HG03342 (cell line): ENCODE results near the gene REEP5.
"Not testable (repeated sequence)": the region's sequence is repeated elsewhere in the genome, so short reads cannot be mapped to it uniquely, and the experiment has no call there.

ENCODE experiments used
- ATAC-seq: cut with Tn5 transposase; IDR thresholded peaks from one replicate; pipeline ENCODE4 v1.9.1; 2021; ENCODE audit warnings: mild to moderate bottlenecking, moderate library complexity; ENCODE audit not compliant: unreplicated experiment

The REEP5 gene

GRCh38 chr5:112892776-112893175 is 29.3 kb downstream of the REEP5 start:
- ATAC-seq = no peak

GRCh38 chr5:112892066-112892465 is 30.0 kb downstream of the REEP5 start:
- ATAC-seq = not testable (repeated sequence)

GRCh38 chr5:112886975-112887374 is 35.1 kb downstream of the REEP5 start:
- ATAC-seq = no peak

- no peak for ATAC-seq
These were observed 37.0 kb downstream of the REEP5 start for GRCh38 chr5:112885001-112885400.

GRCh38 chr5:112883192-112883591 is 38.8 kb downstream of the REEP5 start:
- ATAC-seq = no peak

GRCh38 chr5:112880219-112880964 is 41.6 kb downstream of the REEP5 start:
- ATAC-seq = no peak

- ATAC-seq = peak; percentile 67
These were observed 43.3 kb downstream of the REEP5 start for GRCh38 chr5:112878760-112879159.

DNA sequence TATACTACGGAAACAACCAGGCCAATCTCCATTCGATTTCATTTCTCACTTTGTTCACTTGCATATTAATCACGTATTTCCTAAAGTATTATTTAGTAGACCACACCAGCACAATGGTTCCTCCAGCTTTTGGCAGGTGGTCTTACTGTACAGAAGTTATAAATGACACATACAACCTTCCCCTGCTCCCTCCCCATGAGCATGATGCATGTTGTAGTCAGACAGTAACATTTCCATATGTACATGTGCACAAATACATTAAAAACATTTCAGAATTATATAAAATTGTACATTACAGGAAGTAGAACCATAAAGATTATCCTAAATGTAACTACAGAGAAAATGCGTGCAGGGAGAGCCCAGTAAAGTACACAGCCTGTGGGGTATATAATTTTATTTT is 43.9 kb downstream of the REEP5 start:
- ATAC-seq = no peak

GRCh38 chr5:112876362-112876761 is 45.7 kb downstream of the REEP5 start:
- no peak for ATAC-seq

GRCh38 chr5:112870966-112871365 is 51.1 kb downstream of the REEP5 start:
- ATAC-seq = no peak

DNA sequence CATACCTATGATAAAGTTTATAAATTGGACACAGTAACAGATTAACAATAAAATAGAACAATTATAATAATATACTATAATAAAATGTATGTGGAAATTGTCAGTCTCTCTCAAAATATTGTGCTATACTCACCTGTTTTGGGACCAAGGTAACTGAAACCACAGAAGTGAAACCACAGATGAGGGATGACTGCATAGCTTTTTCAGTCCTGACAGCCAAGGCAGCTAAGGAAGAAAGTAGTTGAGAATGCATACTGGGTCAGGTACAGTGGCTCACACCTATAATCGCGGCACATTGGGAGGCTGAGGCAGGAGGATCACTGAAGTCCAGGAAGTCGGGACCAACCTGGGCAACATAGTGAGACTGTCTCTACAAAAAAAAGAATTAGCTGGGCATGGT is 52.1 kb downstream of the REEP5 start:
- ATAC-seq = peak; percentile 69

GRCh38 chr5:112867411-112867810 is 54.6 kb downstream of the REEP5 start:
- no peak for ATAC-seq

- no peak for ATAC-seq
These were observed 55.3 kb downstream of the REEP5 start for GRCh38 chr5:112866739-112867138.

- ATAC-seq = no peak
These were observed 56.9 kb downstream of the REEP5 start for GRCh38 chr5:112865128-112865527.

- no peak for ATAC-seq
These were observed 58.5 kb downstream of the REEP5 start for GRCh38 chr5:112863549-112863948.

- no peak for ATAC-seq
These were observed 59.9 kb downstream of the REEP5 start for GRCh38 chr5:112862085-112862484.

DNA sequence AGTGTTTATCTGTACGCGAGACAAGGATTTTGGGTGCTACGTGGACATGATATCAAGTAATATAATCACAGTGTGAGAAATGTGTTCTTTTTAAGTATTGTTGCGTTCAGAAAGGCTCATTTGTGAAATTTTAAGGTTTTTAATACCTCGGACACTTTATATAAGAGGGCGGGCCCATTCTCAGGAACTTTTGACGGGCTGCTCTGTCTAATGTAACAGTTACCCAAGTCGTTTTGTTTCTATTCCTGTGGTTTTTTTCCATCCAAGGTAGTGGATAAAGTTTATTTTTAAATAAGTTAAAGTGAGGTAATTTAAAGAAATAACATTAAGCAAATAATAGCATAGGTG is 60.4 kb downstream of the REEP5 start:
- no peak for ATAC-seq

DNA sequence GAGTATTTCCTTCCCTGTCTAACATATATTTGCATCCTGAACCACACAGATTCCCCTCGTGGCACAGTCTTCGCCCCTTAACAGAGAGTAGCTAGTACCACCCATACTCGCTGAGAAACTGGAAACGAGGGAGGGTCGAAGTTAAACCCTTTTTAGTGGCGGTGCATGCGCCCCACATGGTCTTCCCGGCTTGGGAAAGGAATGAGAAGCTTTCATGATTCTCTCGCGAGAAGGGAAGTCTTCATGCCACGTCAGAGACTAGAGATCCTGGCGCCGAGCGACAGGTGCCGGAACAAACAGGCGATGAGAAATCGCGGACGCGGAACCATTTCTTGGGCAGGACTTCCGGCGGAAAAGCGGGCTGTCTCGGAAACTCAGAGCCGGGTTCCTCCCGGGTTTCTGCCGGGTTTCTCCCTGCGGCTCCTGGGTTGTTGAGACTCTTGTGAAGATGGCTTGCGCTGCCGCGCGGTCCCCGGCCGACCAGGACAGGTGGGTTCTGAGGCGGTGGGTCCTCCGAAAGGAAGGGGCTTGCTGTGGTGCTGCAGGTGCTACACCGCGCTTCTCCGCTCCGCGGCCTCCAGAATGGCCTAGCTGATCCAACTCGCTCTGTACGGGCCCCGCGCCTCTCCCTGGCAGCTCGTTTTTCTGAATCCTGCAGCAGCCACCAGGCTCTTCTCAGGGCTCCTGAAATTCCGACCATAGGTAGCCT is 60.9 kb downstream of the REEP5 start, which contains the start of gene SRP19:
Gene SRP19, plus strand, starts transcription at position 359 of the 709 bp plus-strand sequence. Its CDS starts 90 bp downstream, at position 449.
- ATAC-seq = peak; percentile 99

DNA sequence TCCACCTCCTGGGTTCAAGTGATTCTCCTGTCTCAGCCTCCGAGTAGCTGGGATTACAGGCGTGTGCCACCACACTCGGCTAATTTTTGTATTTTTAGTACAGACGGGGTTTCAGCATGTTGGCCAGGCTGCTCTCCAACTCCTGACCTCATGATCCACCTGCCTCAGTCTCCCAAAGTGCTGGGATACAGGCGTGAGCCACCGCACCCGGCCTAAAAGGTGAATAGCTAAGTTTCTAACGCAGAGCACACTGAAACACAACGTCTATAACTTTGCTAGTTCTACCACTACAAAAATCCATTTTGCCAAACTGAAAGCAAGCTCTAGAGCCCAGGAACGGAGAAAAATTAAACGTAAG is 61.5 kb downstream of the REEP5 start:
- not testable (repeated sequence) for ATAC-seq

DNA sequence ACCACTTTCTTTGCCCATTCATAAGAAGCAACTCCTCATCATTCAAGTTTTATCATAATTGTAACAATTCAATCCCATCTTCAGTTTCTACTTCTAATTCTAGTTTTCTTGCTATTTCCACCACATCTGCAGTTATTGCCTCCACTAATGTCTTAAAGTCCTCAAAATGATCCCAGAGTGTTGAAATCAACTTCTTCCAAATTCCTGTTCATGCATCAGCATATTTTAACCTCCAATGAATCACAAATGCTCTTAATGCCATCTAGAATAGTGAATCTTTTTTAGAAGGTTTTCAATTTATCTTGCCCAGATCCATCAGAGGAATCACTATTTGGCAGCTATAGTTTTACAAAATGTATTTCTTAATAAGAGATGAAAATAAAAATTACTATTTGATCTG is 64.2 kb downstream of the REEP5 start:
- ATAC-seq = no peak

DNA sequence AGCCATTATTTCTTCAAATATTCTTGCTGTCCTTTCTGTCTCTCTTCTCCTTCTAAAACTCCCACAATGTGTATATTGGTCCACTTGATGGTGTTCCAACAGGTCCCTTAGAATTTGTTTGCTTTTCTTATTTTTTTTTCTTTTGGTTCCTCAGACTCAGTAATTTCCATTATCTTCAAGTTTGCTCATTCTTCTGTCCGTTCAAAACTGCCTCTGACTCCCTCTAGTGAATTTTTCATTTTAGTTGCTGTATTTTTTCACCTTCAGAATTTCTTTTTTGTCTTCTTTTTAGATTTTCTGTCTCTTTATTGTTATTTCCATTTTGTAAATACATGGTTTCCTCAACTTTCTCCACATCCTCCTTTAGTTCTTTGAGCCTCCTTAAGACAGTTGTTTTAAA is 67.4 kb downstream of the REEP5 start:
- ATAC-seq = no peak

GRCh38 chr5:112849912-112850311 is 72.1 kb downstream of the REEP5 start:
- ATAC-seq = no peak
